Heart right ventricle (tissue), 16 donors: Measurements from ENCODE around the gene PCBP3. TPM values are rescaled to one million over a fixed set of nuclear protein-coding genes. Genes with fewer than 3 reads are reported as not detected.

Experiments used
- ATAC-seq, 8 donors: fragments of 200-7000 bp; cut with Tn5 transposase; one replicate each; pipeline ENCODE4 v1.9.1; 2020; ENCODE audit warnings: mild to moderate bottlenecking in 8 of 8, moderate library complexity in 8 of 8, moderate number of reproducible peaks in 1 of 8
- DNase-seq, 2 donors: peaks; one replicate each; pipeline ENCODE4 v3.0.0-alpha.2; 2020
- H3K27ac ChIP-seq, 10 donors: fragments of 200-600 bp; sonication (generic) in 2 of 10; one replicate each; pipeline versions ENCODE4 v1.5.0 to v1.8.0; 2020 to 2022; ENCODE audit warnings: mild to moderate bottlenecking in 3 of 10
- H3K27me3 ChIP-seq, 7 donors: fragments of 200-600 bp; one replicate each; pipeline ENCODE4 v1.8.0; 2021 to 2022; ENCODE audit warnings: mild to moderate bottlenecking in 2 of 7
- H3K36me3 ChIP-seq, 9 donors: fragments of 200-600 bp; sonication (generic) in 1 of 9; one replicate each; pipeline versions ENCODE4 v1.5.0 to v1.8.0; 2020 to 2022; ENCODE audit warnings: mild to moderate bottlenecking in 2 of 9
- H3K4me1 ChIP-seq, 9 donors: fragments of 200-600 bp; sonication (generic) in 1 of 9; one replicate each; pipeline versions ENCODE4 v1.5.0 to v1.8.0; 2020 to 2022; ENCODE audit warnings: mild to moderate bottlenecking in 4 of 9
- H3K4me3 ChIP-seq, 10 donors: fragments of 200-600 bp; sonication (generic) in 2 of 10; one replicate each; pipeline versions ENCODE4 v1.5.0 to v1.8.0; 2020 to 2022; ENCODE audit warnings: mild to moderate bottlenecking in 7 of 10, moderate library complexity in 2 of 10
- H3K9me3 ChIP-seq, 11 donors: fragments of 200-600 bp in 10 of 11; sonication (generic) in 2 of 11; one replicate each; pipeline versions ENCODE4 v1.5.0 to v1.8.0; 2013 to 2022; ENCODE audit warnings: mild to moderate bottlenecking in 2 of 11, control low read depth in 1 of 11, moderate library complexity in 1 of 11
- WGBS, 2 donors: extraction: QIAGEN DNeasy Blood & Tissue Kit; methylation state at CpG; one replicate each; pipeline ENCODE4 v1.1.7; 2013; ENCODE audit warnings: inconsistent platforms in 1 of 2; 5-methylcytosine and 5-hydroxymethylcytosine counted together
- intact Hi-C, 10 donors: fragments of 100-400 bp; cut with DNase I; formaldehyde crosslinking; loops; one replicate each; pipeline versions ENCODE4 v1.11.1 to v1.14.2; 2022
- polyA plus RNA-seq, 2 donors: library from polyadenylated mRNA; stranded (reverse); fragments of 200-250 nt; gene quantifications; one replicate each; pipeline ENCODE4 v1.2.3, GENCODE V29; 2013
- total RNA-seq, 10 donors: library from RNA; stranded (reverse); fragmentation: NEBNext Ultra II Directional in 3 of 10; extraction: Animal tissue kit (Norgen Biotek cat#: 25700) in 3 of 10; gene quantifications; one replicate each; pipeline versions ENCODE4 v1.2.1 to v1.2.4, GENCODE V29; 2021 to 2023
- TF ChIP-seq, protein P1 (sequence below), 9 donors: fragments of 200-600 bp; sonication (generic) in 2 of 9; IDR thresholded peaks; one replicate each; pipeline versions ENCODE4 v1.5.0 to v1.8.0; 2021 to 2022; ENCODE audit warnings: antibody characterized with exemption in 9 of 9, mild to moderate bottlenecking in 5 of 9, moderate library complexity in 1 of 9
- donor health status: Arrhythmogenic right ventricular cardiomyopathy.
- donor health status: ischemic (EF 13 %, LVEDD 7.1; RV severe dilation, severe dysfunction).
- donor health status: healthy with polysubstance abuse.
- donor health status: DM: no; HTN: yes; CAD: no.
- donor health status: DM: no; HTN: no; CAD: no.
- donor health status: ischemic (EF 25% LVEDD 6.9; RV normal size, moderate dysfunction).
- donor health status: ischemic (EF 25% LVEDD 5.7; RV mildly dilated, moderate dysfunction).
- donor health status: healthy.
- donor health status: DM: yes; HTN: yes; CAD: no.
- donor health status: Ischemic cardiomyopathy.
- donor health status: ischemic (EF 35%, LVEDD 5.7; RV mildly dilated, moderate dysfunction).
- donor health status: nonischemic (EF 11% LVEDD 7.7; RV severe dilation, severe dysfunction).
- donor health status: DM: yes; HTN: yes; CAD: no.
- donor health status: PGD.
- donor health status: ischemic (EF 29% LVEDD 5.4; RV normal size, mild dysfunction).
- donor health status: nonischemic (EF 23%, LVEDD 6.1; RV moderate dilation, normal function).

Gene PCBP3
- total and polyA plus RNA-seq, 12 donors = 0.25 to 11.3 (median 1.2) TPM

DNA sequence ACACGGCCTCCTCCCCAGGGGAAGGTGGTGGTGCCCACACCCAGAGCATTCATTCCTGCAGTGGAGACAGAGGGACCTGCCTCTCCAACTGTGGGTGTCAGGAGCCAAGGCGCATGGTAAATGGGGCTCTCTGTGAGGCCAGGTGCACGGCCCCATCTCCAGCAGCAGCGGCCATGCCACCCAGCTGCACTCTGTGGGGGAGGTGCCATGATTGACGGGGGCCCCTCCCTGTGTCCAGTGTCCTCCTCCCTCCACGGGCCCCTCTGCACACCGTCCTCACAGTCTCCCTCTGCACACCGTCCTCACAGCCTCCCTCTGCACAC is 254.5 kb downstream of the PCBP3 start:
- TF ChIP-seq, protein P1, sequence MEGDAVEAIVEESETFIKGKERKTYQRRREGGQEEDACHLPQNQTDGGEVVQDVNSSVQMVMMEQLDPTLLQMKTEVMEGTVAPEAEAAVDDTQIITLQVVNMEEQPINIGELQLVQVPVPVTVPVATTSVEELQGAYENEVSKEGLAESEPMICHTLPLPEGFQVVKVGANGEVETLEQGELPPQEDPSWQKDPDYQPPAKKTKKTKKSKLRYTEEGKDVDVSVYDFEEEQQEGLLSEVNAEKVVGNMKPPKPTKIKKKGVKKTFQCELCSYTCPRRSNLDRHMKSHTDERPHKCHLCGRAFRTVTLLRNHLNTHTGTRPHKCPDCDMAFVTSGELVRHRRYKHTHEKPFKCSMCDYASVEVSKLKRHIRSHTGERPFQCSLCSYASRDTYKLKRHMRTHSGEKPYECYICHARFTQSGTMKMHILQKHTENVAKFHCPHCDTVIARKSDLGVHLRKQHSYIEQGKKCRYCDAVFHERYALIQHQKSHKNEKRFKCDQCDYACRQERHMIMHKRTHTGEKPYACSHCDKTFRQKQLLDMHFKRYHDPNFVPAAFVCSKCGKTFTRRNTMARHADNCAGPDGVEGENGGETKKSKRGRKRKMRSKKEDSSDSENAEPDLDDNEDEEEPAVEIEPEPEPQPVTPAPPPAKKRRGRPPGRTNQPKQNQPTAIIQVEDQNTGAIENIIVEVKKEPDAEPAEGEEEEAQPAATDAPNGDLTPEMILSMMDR (IDR thresholded peaks at IDR 0.05) = no peak
- intact Hi-C loops = loop anchor here in 1 of 10 donors (10.0 kb wide), 1 partner anchor 173 kb away; no protein-coding TSS in a partner anchor

DNA sequence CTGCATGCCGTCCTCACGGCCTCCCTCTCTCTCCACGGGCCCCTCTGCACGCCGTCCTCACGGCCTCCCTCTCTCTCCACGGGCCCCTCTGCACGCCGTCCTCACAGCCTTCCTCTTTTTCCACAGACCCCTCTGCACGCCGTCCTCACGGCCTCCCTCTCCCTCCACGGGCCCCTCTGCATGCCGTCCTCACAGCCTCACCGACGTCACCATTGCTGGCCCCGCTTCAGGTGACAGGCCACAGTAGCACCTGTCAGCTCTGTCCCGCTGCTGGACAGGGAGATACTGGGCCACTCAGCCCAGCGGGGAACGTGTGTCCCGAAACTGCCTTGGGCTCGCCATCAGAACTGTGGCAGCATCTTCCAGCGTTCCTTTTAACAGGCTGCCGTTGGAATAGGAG is 255.3 kb downstream of the PCBP3 start:
- TF ChIP-seq, protein P1 (IDR thresholded peaks at IDR 0.05) = no peak
- H3K9me3 ChIP-seq = no peaks in the 10 kb centered on the region
- no peak overlapping the region for H3K4me3 ChIP-seq
- H3K27me3 ChIP-seq = peaks cover 0 to 3% (median 0%) of the 10 kb centered on the region in 7 donors
- H3K27ac ChIP-seq = no peak overlapping the region
- intact Hi-C loops = loop anchor here in 1 of 10 donors (10.0 kb wide), 1 partner anchor 174 kb away; no protein-coding TSS in a partner anchor
- ATAC-seq (no peak), DNase-seq (no peak)
- no peaks in the 10 kb centered on the region for H3K36me3 ChIP-seq
- 71 to 78% methylated on average over 24 of the region's 24 CpGs for WGBS, 2 donors
- peaks cover 0 to 12% (median 4%) of the 10 kb centered on the region in 9 donors for H3K4me1 ChIP-seq

More for the DNA sequence above, 254.5 kb downstream of the PCBP3 start:
- H3K4me1 ChIP-seq = peaks cover 0 to 14% (median 10%) of the 10 kb centered on the region in 9 donors
- H3K9me3 ChIP-seq = no peaks in the 10 kb centered on the region
- H3K27me3 ChIP-seq = peaks cover 0 to 6% (median 0%) of the 10 kb centered on the region in 7 donors
- no peak for DNase-seq
- H3K4me3 ChIP-seq = no peak overlapping the region
- no peak overlapping the region for H3K27ac ChIP-seq
- WGBS, 2 donors = 72 to 79% methylated on average over 8 of the region's 8 CpGs
- no peaks in the 10 kb centered on the region for H3K36me3 ChIP-seq
- no peak for ATAC-seq

DNA sequence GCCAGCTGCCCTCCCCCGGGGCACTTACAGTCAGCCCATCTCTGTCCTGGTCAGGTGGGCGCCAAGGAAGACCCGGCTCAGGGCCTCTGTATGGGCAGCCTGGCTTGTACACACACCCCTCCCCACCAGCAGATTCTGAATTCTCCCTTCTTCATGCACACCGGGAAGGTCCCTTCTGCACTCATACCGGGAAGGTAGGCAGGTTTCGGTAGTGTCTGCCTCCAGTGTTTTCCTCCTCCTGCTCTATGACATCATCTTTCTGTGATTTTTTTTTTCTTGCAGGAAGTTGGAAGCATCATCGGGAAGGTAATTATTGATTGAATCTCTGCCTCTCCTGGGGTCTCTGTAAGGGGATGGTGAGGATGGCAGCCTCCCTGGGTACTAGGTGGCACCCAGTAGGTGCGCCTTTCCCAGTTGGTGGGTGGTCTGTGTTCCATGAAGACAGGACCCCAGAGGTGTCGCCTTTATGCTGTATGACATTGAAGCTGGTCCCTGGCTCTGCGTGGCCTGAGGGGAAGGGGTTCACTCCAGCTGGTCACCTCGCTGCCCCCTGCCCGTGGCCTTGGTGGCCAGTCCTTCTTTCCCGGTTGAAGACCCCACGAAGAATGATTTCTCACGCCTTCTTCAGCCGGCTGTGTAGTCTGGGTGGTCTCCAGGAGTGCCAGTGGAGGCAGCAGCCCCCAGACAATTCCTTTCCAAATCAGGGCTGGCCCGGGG is 255.9 kb downstream of the PCBP3 start:
- no peak for DNase-seq
- intact Hi-C loops = loop anchor here in 1 of 10 donors (10.0 kb wide), 1 partner anchor 175 kb away; no protein-coding TSS in a partner anchor

DNA sequence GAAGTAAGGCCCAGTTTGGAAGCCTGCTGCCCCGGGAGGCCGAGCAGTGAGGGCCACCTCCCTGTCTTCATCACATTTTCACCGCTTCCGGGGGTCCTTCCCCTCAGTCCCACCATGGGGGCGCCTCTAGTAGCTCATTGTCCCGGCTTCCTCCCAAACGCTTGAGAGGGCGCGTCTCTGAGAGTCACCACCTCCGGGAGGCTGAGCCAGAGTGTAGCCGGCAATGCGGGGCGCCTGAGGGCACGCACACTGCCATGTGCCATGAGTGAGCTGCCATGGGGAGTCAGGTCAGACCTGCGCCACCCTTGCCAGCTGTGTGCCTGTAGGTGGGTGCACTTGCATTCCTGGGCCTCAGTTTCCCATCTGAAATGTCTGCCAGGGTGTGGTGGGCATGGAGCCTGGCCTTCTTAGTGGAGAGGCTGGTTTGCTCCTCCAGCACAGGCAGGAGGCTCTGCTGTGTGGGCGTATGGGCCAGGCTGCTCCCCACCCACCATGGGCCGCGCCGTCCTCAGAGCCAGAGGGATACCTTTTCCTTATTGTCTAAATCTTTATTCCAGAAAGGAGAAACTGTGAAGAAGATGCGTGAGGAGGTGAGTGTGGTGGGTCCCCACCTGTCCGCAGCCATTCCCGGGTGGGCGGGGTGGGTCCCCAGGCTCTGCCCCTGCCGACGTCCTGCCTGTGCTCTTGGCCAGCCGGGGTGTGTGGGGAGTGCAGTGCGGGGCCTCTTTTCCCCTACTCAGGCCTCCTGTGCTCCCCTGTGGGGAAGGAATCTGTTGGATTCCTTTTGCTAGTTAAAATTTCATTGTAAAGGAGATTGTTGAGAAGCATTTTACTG is 256.7 kb downstream of the PCBP3 start:
- intact Hi-C loops = no loop called here
- TF ChIP-seq, protein P1 (IDR thresholded peaks at IDR 0.05) = no peak
- no peaks in the 10 kb centered on the region for H3K9me3 ChIP-seq
- ATAC-seq (no peak), DNase-seq (no peak)
- 83 to 84% methylated on average over 27 of the region's 27 CpGs for WGBS, 2 donors
- no peak overlapping the region for H3K4me3 ChIP-seq
- no peak overlapping the region for H3K27ac ChIP-seq
- no peaks in the 10 kb centered on the region for H3K4me1 ChIP-seq
- H3K36me3 ChIP-seq = no peaks in the 10 kb centered on the region
- no peaks in the 10 kb centered on the region for H3K27me3 ChIP-seq

More for the DNA sequence above, 255.9 kb downstream of the PCBP3 start:
- H3K9me3 ChIP-seq = no peaks in the 10 kb centered on the region
- H3K27ac ChIP-seq = no peak overlapping the region
- H3K4me3 ChIP-seq = no peak overlapping the region
- no peaks in the 10 kb centered on the region for H3K36me3 ChIP-seq
- WGBS, 2 donors = 79 to 85% methylated on average over 17 of the region's 17 CpGs
- no peak for ATAC-seq
- H3K4me1 ChIP-seq = peaks cover 0 to 5% (median 0%) of the 10 kb centered on the region in 9 donors
- TF ChIP-seq, protein P1 (IDR thresholded peaks at IDR 0.05) = no peak
- H3K27me3 ChIP-seq = no peaks in the 10 kb centered on the region
